HG02970 (cell line): ENCODE results near the gene PLCL2.

ENCODE experiments used
- ATAC-seq: cut with Tn5 transposase; IDR thresholded peaks from one replicate; pipeline ENCODE4 v1.9.1; 2021; ENCODE audit warnings: mild to moderate bottlenecking, moderate library complexity, moderate number of reproducible peaks; ENCODE audit not compliant: unreplicated experiment, low FRiP score

PLCL2 gene

DNA sequence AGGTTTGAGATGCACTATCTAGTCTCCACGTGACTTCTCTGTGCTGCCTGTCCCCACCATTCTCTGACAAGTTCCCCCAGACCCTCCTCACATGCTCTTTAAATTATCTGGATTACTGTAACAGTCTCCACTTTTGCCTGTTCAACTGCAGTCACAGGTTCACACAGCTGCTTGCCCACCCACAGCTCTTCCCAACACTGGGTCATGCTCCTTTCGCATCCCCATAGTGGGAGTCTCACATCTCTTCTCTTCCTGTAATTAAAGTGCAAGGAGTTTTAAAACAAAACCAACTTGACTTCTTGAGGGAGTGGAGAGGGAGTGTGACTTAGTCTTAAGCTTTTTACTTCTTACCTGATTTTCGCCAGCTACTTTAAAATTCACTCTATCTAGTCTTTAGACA lies 178.8 kb downstream of the PLCL2 start:
- ATAC-seq, result no peak

DNA sequence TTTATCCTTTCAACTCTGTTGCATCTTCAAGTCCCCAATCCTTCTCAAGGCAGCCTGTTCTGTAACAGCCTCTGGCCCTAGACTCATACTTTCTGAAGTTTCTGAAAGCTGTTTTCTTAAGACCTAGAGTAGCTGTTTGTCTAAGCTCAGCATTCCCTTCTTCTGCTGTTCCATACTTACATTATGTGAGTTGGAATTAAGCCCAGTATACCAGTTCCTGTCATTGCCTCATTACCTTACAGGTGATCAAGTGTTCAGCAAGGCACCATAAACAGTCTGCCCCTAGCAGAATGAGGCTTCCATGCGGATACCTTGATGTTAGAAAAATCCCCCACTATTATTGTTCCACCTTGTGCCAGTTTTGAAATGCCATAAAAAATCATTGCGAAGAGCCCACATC lies 180.6 kb downstream of the PLCL2 start:
- ATAC-seq, result no peak

GRCh38 chr3:17065881-17066280 lies 181.1 kb downstream of the PLCL2 start:
- no peak for ATAC-seq

GRCh38 chr3:17069754-17070153 lies 185.0 kb downstream of the PLCL2 start:
- no peak for ATAC-seq

DNA sequence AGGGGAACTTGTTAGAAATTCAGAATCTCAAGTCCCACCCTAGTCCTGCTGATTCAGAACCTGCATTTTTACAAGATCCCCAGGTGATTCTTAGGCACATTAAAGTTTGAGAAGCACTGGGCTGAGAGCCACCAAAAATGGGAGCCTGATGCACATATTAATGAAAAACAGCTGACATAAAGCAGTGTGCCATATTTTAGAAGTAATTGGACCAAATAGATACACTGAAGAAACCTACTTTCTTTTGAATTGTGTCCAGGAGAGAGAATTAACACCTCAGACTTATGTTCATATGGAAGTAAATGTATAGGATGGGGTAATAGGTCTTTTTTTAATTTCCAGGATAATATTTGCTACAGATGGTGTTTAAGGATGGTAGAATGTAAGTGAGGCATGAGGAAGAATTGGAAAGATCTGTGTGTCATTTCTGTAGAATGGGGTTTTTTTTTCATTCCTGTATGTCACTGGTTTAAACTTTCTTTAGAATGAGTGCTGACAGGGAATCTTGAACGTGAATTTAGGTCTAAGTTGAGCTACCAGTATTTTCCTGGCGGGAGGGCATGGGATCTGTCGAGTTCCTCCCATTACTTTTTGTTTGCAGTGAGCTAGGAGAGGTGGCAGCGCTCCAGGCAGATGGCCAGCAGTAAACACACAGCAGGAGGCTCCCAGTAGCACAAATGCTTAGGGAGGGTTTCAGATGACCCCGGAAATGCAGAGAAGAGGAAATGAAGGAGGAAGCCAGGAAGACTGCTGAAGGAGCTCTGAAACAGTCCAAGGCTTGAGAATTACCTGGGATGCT lies 185.6 kb downstream of the PLCL2 start:
- ATAC-seq, result no peak

DNA sequence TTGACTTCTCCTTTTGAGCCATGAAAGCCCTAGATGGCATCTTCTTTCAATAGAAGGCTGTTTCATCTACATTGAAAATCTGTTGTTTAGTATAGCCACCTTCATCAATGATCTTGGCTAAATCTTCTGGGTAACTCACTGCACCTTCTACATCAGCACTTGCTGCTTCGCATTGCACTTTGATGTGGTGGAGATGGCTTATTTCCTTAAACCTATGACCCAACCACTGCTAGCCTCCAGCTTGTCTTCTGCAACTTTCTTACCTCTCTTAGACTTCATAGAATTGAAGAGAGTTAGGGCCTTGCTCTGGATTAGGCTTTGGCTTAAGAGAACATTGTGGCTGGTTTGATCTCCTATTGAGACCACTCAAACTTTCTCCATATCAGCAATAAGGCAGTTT lies 189.8 kb downstream of the PLCL2 start:
- ATAC-seq, result no peak

DNA sequence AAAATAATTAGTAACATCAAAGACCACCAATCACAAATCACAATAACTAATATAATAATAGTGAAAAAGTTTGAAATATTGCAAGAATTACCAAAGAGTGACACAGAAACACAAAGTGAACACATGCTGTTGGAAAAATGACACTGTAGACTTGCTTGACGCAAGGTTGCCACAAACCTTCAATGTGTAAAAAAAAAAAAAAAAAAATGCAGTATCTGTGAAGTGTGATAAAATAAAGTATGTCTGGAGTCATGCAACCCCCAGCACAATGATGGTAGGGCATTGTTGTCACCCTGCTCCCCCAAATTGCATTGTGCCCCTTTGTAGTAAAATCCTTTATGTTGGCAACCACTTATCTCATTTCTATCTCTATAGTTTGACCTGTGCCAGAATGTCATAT lies 190.6 kb downstream of the PLCL2 start:
- ATAC-seq, result no peak

GRCh38 chr3:17075907-17076306 lies 191.2 kb downstream of the PLCL2 start:
- no peak for ATAC-seq

GRCh38 chr3:17076940-17077605 lies 192.3 kb downstream of the PLCL2 start:
- no peak for ATAC-seq

DNA sequence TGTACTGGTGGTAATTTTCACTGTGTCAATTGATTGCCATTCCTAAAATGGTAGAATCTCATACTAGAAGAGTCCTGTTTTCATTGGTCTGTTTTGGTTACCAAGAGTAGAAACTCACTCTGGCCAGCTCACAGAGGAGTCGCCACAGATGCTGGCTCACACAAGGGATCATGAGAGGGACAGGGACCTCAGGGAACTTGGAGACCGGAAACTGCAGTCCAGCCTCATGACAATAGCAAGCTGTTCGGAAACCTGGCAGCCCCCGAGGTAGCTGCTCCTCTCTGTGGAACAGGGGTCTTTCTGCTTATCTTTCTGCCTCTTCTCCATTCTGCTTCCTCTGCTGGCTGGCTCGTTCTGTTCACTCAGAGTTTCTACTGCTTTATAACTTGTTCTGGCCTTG lies 192.9 kb downstream of the PLCL2 start:
- ATAC-seq, result no peak

- no peak for ATAC-seq
Measured at GRCh38 chr3:17078926-17079465, 194.2 kb downstream of the PLCL2 start.

GRCh38 chr3:17079933-17080332 lies 195.2 kb downstream of the PLCL2 start:
- no peak for ATAC-seq

DNA sequence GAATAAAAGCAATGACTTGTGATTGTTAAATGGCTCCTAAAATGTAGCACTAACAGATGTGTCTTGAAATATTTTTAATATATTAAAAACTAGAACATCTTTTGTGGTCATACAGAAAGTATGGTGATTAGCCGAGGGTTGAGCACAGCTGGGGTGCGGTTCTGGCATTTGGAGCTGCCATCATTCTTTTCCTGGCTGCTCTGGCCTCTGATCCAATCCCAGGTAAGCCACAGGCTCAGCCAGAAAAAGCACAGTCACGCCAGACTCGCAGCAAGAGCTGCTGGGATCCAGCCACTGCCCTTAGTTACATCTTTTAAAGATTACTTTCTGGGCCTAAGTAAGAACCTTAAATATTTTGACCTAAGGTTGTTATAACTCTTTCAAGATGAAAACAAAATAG lies 196.8 kb downstream of the PLCL2 start:
- ATAC-seq, result no peak

- ATAC-seq, result no peak
Measured at GRCh38 chr3:17087509-17087908, 202.8 kb downstream of the PLCL2 start.

- no peak for ATAC-seq
Measured at GRCh38 chr3:17088017-17088416, 203.3 kb downstream of the PLCL2 start.

GRCh38 chr3:17088602-17089313 lies 204.0 kb downstream of the PLCL2 start:
- no peak for ATAC-seq

DNA sequence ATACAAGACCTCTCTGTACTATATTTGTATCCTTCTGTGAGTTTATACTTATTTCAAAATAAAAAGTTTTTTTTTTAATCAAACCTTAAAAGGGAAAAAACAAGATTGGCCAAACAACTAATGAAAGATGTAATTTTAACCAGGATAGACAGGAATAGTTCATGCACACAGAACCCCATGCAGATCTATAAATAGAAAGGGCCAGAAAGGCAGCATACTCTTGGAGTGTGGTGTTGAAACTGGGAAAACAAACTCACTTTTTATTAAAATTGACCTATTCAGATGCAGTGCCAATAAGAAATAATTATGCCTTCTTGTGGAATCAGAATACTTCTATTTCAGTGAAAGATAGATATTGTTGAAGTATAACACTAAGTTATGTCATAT lies 204.6 kb downstream of the PLCL2 start:
- ATAC-seq, result no peak

- ATAC-seq, result no peak
Measured at GRCh38 chr3:17090280-17090983, 205.7 kb downstream of the PLCL2 start.

GRCh38 chr3:17091910-17092582 lies 207.3 kb downstream of the PLCL2 start:
- no peak for ATAC-seq

GRCh38 chr3:17092583-17092933 lies 207.8 kb downstream of the PLCL2 start:
- no peak for ATAC-seq
